HG03066 (cell line): ENCODE results near the gene ARHGAP26.

Source experiments
- ATAC-seq: cut with Tn5 transposase; IDR thresholded peaks from one replicate; pipeline ENCODE4 v1.9.1; 2021; ENCODE audit warnings: low read depth; ENCODE audit not compliant: unreplicated experiment

ARHGAP26 gene

DNA sequence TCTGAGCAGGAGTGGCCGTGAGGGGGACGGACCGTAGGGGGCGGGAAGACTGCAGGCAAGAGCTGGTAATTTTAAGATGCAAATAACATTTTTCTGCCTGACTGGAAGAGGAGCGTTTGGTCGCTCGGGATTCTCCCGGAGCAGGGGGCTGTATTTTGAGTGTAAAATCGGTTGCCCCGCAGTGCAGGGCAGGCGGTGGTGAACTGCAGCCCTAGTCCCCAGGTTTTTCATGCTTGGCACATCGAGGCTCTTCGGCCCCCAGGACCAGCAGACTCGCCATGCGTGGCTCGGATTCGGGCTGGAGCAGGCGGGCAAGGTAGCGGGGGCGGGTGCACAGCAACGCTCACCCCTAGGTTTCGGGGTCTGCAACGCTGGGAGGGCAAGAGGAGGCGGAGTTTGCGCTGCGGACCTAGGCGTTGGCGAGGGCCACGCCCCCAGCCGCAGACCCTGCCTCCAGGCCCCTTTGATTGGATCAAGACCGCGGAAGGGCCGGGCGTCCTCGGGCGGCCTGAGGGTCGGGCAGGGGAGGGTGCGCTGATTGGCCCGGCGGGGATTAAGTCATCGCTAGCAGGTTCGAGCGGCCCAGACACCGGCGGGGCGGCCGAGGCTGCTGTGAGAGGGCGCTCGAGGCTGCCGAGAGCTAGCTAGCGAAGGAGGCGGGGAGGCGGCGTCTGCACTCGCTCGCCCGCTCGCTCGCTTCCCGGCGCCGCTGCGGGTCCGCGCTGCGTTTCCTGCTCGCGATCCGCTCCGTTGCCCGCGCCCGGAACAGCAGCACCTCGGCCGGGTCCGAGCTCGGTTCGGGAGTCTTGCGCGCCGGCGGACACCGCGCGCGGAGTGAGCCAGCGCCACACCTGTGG lies at the start of gene ARHGAP26:
TSS of gene ARHGAP26 (plus strand) at position 585 of the 857 bp plus-strand sequence. CDS start 385 bp downstream, outside the sequence.
- ATAC-seq: peak; percentile 97

DNA sequence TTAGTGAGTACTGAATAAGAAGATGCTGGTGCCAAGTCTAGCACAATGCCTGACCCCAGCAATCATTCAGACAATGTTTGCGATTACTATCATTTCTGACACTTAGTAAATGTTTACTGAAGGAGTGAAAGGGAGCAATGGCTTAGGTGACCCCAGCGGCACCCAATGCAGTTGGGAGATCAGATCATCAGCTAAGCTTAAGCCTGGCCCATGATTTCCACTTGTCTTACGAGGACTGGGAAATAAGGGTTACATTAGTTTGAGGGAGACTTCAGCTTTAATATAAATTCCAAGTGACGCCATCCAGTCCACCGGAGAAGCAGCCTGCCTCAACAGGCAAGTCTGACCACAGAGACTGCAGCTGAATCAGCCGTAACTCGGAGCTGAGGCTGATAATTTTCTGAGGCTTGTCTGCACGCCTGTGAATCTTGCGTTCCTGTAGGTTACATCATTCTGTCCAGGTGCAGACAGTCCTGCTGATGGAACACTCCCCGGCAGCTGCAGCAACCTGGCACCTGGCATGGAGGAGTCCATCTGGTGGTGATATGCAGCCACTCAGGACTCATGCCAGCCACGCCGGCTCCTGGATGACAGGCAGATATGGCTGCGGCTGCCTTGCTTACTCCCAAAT lies 49.4 kb upstream of the ARHGAP26 start:
- no peak for ATAC-seq

DNA sequence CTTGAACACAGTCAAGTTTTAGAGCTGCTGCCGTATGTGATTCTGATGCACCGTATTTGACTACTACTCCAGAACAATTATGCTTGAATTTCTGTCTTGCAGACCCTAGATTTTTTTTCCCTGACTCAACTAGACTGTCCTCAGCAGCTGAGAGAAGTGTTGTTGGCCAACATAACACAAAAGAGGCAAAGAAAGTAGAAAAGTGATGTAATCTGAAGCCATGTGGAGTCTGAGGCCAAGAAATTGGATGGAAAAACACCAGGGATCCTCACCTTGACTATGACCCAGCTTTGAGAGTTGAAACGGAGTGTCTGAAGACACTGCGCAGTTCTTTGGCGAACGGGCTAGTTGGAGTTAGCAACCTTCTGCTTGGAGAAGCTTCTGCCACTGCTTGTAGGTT lies 48.0 kb upstream of the ARHGAP26 start:
- ATAC-seq: no peak

DNA sequence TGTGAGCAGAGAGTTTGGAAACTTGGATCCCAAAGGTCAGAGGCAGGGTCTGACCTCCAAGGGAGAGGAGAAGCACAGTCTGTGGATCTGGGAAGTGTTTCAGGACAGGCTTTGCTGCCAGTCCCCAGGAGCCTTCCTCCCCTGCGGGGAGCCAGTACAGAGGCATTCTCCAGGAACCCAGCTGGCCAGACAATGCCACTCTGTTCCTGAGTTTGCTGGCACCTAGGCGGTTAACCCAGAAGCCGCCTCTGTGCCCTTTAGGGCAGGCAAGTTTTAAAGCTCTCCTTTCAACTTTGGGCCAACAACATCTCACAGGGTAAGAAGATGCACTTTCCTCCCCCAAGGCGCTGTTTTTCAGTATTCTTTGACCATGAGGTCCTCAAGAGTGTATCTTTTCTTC lies 47.3 kb upstream of the ARHGAP26 start:
- no peak for ATAC-seq

GRCh38 chr5:142724821-142725220 lies 45.4 kb upstream of the ARHGAP26 start:
- ATAC-seq: no peak

GRCh38 chr5:142725231-142726187 lies 44.7 kb upstream of the ARHGAP26 start:
- ATAC-seq: no peak

DNA sequence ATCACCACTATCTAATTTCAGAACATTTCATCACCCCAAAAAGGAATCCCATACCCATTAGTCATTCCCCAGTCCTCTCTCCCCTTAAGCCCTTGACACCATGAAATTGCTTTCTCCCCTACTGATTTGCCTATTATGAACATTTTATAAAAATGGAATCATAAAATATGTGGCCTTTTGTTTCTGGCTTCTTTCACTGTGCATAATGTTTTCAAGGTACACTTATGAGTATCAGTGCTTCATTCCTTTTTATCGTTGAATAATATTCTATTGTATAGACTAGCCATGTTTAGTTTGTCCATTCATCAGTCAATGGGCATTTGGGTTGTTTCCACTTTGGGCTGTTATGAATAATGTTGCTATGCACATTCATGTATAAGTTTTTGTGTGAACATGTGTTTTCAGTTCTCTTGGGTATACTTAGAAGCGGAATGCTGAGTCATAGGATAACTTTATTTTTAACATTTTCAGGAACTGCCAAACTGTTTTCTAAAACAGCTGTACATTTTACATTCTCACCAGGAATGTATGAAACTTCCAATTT lies 43.9 kb upstream of the ARHGAP26 start:
- no peak for ATAC-seq

GRCh38 chr5:142727735-142728047 lies 42.5 kb upstream of the ARHGAP26 start:
- ATAC-seq: no peak

DNA sequence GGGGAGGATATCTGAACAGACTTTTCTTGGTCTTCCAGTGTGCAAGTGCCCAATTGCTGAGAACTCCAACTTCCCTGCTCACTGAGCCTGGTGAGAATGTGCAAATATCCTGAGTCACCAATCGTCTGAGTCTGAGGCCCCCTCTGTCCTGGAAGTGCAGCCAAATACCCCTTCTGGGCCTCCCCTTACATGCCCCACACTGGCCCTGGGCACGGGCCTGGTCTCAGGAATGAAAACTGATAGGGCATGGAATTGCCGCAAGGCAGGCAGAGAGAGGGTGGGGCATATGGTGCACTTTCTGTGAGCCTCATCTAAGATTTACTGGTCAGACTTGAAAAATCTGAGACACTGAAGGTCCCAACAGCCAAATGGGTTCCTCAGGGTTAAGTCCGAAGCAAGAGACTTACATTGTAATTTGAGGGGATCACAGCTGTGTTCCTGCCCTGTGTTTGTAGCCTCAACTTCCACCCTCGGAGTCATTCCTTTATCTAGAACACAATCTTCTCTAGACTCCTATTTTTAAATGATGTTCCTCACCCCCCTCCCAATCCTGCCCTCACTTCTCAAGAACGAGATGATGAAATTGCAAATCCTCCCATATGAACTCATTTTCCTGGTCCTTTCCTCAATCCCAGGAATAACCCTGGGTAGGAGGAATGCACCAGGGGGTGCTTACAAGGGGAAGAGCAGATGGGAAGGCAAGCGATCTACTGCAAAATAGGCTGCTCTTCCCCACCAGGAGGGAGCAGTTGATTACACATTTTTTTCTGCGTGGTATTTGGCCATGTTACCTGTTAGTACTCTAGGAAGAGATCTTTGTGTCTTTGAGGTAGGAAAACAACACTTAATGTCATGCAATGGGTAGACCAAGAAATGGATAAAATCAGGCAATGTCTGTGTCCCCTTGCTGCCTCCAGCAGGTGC lies 34.6 kb upstream of the ARHGAP26 start:
- ATAC-seq: no peak

DNA sequence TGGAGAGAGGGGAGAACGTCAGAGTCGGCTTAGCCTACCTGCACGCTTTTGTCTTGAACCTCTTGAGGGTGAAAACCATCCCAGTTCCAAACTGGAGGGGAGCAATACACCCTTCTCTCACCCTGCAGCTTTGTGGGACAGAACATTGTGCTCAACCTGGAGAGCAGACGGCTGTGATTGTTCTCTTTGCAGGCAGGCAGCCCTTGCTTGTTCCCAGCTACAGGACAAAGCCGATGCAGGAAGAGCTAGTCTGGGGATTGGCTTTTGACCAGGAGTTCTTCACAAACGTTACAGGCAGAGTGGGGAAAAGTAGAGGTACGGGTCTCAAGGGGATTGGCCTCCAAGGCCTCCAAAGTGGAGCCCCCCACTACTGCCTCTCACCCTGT lies 33.9 kb upstream of the ARHGAP26 start:
- no peak for ATAC-seq

DNA sequence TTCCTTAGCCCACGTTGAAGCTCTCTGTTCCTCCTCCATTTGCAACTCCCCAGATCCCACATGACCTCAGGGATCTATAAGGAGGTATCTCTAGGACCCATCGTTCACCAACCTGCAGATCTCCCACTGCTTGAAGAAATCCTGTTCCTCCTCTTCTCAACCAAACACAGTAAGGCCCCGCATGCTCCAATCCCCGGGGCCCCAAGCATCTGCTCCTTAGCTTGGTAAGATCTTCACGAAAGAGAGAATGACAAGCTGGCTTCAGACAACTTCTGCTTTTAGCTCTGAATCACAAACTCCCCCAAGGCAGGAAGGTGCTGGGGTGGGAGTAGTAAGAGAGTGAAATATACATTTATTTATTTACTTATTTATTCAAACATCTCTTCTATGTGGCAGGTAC lies 33.0 kb upstream of the ARHGAP26 start:
- no peak for ATAC-seq

- ATAC-seq: no peak
Measured at GRCh38 chr5:142740474-142741242, 29.5 kb upstream of the ARHGAP26 start.

DNA sequence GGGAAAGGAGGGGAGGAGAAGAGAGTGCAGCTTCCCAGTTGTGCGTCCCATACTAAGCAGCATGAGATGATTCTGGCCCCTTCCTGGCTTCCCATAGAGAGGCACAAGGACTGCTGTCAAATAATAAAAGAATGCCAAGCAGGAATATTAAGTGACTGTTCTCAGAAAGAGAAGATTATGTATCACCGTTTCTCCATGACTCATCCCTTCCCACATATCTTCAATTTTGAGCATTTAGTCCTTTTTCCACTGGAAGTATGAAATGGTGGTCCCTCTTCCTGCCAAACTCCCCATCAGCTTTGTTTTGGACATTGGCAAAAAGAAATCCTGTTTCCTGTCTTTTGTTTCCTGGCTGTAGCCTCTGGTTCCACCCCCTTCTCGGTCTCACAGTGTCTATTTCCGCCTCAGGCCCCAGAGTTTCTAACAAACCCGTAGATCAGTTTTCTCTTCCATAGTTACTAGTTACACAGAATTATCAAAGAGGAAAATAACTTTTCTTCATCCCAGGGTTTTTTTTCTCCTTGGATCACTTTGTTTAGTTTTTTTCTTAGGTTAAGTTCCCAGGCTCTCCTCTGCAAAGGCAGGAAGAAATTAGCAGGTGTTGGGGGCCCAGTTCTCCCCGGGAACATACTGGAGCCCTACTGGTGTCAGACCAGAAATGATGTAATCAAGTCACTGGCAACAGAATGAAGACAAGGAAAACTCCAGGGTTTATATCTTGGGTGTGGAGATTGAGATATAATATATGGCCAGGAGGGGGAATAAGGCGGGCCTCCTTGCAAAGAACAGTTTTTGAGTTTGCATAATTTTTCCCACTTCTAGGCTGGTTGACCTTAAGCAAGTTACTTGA lies 26.4 kb upstream of the ARHGAP26 start:
- no peak for ATAC-seq

DNA sequence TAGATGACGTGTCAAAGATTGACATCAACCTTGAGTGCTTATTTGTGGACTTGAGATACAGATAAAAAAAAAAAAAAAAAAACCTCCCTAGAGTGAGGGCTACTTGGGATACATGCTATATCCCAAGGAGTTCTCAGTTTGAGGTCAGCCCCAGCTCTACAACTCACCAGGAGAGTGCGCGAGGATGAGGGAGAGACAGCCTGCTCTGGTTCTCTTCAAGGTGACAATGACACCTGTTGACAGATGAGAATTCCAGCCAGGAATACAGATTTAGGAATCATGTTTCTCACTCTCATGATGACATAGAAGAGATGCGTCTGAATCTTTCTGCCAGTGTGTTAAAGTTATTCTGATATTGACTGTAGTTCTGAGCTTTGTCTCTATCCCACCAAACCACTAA lies 24.9 kb upstream of the ARHGAP26 start:
- no peak for ATAC-seq

- no peak for ATAC-seq
Measured at GRCh38 chr5:142746532-142747433, 23.4 kb upstream of the ARHGAP26 start.

GRCh38 chr5:142748132-142748531 lies 22.0 kb upstream of the ARHGAP26 start:
- ATAC-seq: no peak

DNA sequence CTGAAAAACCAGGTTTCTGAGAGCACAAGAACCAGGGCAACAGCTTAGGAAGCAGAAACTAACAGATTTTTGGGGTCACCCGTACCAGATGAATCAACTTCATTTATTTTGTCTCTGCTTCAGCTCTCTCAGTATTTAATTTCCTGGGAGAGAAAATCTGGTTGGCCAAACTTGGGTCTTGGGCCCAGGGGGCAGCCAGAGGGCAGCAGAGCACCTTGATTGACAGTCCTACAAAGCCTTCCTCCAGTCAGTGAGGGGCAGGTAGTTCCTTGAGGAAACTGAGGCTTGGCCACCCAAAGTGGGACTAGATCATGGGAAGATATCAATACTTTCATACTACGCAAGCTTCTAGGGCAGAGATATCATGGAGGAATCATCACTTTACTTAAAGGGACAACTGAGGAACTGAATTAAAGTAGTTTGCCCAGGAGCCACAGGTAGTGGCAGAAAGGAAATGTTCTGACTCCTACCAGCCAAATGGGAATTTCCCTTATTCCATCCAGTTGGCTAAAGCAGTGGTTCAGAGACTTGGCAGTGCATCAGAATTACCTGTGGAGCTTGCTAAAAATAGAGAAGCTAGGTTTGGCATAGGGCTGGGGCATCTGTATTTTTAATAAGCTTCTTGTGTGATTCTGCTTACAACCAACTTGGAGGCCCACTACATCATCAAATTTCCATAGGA lies 21.5 kb upstream of the ARHGAP26 start:
- no peak for ATAC-seq
